Urinary bladder (tissue), 4 donors: ENCODE results near the gene APOBEC3G. TPM values are rescaled to one million over a fixed set of nuclear protein-coding genes. Genes with fewer than 3 reads are reported as not detected.

Experiments
- DNase-seq: peaks from one replicate; pipeline ENCODE4 v3.0.0-alpha.2; 2015; ENCODE audit errors: extremely low spot score
- H3K27ac ChIP-seq: one replicate; pipeline ENCODE4 v1.5.1; 2013; ENCODE audit warnings: low read depth, mild to moderate bottlenecking, moderate library complexity
- H3K36me3 ChIP-seq: one replicate; pipeline ENCODE4 v1.6.1; 2013; ENCODE audit warnings: mild to moderate bottlenecking, moderate library complexity; ENCODE audit not compliant: insufficient read depth
- H3K4me1 ChIP-seq: one replicate; pipeline ENCODE4 v1.6.1; 2013; ENCODE audit warnings: mild to moderate bottlenecking, moderate library complexity; ENCODE audit not compliant: insufficient read depth
- H3K4me3 ChIP-seq: one replicate; pipeline ENCODE4 v1.5.1; 2013; ENCODE audit warnings: low read depth, low read length
- WGBS: extraction: QIAGEN DNeasy Blood & Tissue Kit; methylation state at CpG from one replicate; pipeline ENCODE4 v1.1.7; 2013; 5-methylcytosine and 5-hydroxymethylcytosine counted together
- polyA plus RNA-seq: library from polyadenylated mRNA; stranded (reverse); fragments of 200-250 nt; gene quantifications from one replicate; pipeline ENCODE4 v1.2.3, GENCODE V29; 2013
- small RNA-seq: library from RNA; depleted of rRNA; stranded (forward); fragments of <200 nt; gene quantifications from one replicate; pipeline ENCODE3, GENCODE V24; 2014
- total RNA-seq: library from RNA; depleted of rRNA; stranded (reverse); fragments of >200 nt; gene quantifications from one replicate; pipeline ENCODE4 v1.2.3, GENCODE V29; 2014
- donor health status: healthy with polysubstance abuse.
- donor health status: healthy.

The APOBEC3G gene
- total and polyA plus RNA-seq, 2 donors, result 10.1 to 12.7 TPM

DNA sequence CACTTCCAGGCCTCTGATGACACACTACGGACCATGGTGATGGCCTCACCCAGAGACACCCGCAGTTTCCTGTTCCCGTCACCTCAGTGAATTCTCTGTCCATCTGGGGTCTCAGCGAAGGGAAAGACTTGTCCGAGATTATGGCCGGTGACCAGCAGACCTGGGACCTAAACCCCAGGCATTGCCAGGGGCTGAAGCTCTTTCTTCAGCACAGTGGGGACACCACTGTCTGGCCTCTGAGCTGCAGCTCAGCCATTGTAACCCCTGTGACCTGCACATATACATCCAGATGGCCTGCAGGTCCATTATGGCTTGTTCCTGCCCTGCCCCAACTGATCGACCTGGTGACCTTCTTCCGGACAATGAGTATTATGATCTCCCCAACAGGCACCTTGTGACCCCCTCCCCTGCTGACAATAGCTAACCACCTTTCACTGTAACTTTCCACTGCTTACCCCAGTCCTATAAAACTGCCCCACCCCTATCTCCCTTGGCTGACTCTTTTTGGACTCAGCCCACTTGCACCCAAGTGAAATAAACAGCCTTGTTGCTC is 53.2 kb downstream of the APOBEC3G start:
- Histone ChIP-seq H3K4me3 (no peak overlapping the region), H3K27ac (no peak overlapping the region), H3K36me3 (peaks cover 5% of the 10 kb centered on the region), H3K4me1 (no peaks in the 10 kb centered on the region)
- 88% methylated on average over 8 of the region's 8 CpGs for WGBS
- DNase-seq, result no peak

DNA sequence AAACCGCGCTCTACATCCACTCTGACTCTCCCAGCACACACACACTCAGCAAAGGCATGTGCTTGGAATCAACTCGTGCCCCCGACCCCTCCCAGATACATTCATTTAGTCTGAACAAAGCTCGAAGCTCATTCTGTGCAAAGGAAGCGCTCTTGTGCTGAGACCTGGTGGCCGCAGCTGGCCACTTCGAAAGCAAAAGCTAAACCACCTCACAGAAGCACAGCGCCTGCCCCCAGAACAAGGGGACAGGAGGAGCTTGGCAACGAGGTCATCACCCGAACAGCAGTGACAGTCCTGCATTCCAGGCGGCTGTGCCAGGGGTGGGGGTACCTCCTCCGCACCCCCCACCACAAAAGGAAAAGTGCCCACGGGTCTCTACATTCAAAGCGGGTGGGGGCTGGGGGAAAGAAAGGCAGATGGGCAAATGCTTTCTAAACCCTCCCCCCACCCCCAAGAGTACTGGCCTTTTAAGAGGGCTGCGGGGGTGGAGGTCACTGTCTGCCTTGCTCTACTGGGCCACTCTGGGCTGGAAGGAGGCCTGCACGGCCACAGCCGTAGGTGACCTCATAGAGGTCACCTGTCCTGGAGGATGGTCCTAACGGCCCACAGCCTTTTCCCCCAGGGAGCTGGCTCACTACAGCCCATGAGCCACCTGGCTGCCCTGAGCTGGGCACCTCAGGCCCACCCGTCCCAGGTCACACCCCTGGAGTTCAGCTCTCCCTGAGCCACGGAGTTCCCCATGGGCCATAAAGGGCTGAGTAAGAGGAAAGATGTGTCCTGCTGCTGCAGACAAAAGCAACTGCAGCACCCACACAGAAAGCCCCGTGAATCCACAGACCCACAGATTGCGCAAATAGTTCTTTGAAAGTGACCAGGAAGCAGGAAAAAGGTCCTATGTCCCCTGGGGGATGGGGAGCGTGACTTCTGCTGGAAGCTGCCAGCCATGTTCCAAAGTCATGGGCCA is 54.1 kb downstream of the APOBEC3G start:
- 44% methylated on average over 24 of the region's 24 CpGs for WGBS
- no peak for DNase-seq
- Histone ChIP-seq H3K4me1 (no peaks in the 10 kb centered on the region), H3K36me3 (peaks cover 5% of the 10 kb centered on the region), H3K4me3 (no peak overlapping the region), H3K27ac (peak overlapping the region; percentile 26)

DNA sequence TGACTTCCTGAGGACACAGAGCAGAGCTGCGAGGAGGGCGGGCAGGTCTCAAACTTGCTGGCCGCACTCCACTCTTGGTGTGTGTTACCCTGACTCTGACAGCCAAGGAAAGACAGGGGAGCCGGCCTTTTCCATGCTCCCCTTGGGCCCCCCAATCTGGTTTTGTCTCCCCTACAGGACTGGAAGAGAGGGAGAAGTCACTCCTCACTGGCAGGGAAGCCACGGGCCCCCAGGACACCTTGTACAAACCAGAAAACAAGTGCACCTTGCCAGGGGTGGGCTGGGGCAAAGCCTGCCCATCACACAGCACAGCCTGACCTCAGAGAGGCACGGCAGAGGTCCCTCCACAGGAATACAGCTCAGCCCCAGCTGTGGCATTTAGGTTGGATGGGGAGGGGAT is 55.2 kb downstream of the APOBEC3G start:
- Histone ChIP-seq H3K4me3 (no peak overlapping the region), H3K36me3 (peaks cover 5% of the 10 kb centered on the region), H3K4me1 (no peaks in the 10 kb centered on the region), H3K27ac (no peak overlapping the region)
- no peak for DNase-seq
- WGBS, result 84% methylated on average over 6 of the region's 6 CpGs

DNA sequence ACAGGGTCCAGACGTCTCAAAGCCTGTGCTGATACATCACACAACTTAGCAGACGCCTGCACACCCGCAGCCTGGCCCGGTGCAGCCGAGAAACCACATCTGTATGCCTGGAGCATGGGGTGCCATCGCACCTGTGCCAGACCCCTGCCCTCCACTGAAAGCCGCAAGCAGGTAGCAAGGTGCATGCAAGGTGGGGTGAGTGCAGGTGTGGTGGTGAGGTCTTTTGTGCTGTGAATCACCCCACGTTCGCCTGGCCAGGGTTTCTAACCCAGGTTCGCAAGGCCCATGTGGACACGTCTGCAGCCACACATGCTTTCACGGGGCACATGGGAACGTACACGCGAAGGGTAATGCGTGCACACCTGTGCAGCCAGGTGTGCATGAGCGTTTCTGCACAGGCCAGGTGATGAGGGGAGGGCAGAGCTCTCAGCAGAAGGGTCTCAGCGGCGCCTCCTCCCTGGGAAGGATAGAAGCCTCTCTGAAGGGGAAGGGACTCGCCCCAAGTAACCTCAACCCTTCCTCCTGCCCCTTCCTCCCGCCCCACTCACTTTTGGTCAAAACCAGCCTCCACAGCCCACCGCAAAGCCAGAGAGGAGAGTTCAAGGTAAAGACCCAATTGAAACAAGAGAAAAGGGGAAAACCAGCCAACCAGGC is 55.9 kb downstream of the APOBEC3G start:
- DNase-seq, result no peak
- peaks cover 5% of the 10 kb centered on the region for H3K36me3 ChIP-seq
- H3K4me1 ChIP-seq, result no peaks in the 10 kb centered on the region
- no peak overlapping the region for H3K27ac ChIP-seq
- 93% methylated on average over 22 of the region's 22 CpGs for WGBS
- no peak overlapping the region for H3K4me3 ChIP-seq

DNA sequence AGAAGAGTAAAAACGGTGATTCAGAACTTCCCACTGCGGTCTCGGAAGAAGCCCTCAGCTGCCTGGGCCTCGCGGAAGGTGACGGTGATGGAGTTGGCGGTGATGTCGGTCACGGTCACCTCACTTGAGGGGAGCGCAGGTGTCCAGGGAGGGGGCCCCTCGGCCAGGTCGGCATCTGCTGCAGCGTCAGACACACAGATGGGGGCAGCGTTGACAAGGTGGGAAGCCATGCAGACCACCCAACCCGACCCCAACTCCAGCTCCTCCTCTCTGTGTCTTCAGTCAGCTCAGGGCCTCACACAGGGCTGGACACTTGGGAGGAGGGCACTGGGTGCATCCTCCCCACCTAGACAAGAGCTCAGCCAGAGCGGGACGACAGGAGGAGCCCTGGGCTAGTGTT is 56.8 kb downstream of the APOBEC3G start:
- DNase-seq, result no peak
- H3K36me3 ChIP-seq, result peaks cover 5% of the 10 kb centered on the region
- H3K4me3 ChIP-seq, result no peak overlapping the region
- H3K4me1 ChIP-seq, result no peaks in the 10 kb centered on the region
- WGBS, result 89% methylated on average over 17 of the region's 17 CpGs
- no peak overlapping the region for H3K27ac ChIP-seq

DNA sequence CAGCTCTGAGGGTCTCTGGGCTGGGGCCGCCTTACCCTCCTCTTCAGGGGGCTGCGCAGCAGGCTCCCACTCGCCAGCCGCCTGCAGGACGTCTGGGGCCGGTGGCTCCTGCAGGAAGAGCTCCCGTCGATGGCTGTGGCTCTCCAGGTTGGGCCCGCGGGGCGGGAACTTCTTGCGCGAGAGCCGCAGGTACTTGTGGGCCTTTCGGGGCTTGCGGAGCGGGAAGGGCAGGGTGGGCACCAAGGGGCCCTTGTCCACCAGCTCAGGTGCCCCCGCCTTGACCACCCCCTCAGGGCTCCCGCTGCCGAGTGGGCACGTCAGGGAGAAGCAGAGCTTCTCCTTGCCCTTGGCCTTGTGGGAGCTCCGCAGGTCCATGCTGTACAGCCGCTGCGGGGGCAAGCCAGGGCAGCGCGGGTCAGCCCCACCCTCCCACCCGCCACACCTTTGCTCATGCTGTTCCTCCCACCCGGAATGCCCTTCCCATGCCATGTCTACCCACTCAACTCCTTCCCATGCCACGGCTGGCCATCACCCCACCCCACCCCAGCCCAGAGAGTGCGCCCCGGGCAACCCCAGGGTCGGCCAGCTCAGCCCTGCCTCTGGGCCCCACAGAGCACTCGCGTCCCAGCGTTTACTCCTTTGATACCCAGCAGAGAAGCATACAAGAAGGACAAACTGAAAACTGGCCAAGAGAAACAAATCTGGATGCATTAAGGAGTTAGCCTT is 57.5 kb downstream of the APOBEC3G start:
- Histone ChIP-seq H3K4me3 (no peak overlapping the region), H3K36me3 (peaks cover 5% of the 10 kb centered on the region), H3K27ac (no peak overlapping the region), H3K4me1 (no peaks in the 10 kb centered on the region)
- WGBS, result 88% methylated on average over 35 of the region's 35 CpGs
- no peak for DNase-seq

DNA sequence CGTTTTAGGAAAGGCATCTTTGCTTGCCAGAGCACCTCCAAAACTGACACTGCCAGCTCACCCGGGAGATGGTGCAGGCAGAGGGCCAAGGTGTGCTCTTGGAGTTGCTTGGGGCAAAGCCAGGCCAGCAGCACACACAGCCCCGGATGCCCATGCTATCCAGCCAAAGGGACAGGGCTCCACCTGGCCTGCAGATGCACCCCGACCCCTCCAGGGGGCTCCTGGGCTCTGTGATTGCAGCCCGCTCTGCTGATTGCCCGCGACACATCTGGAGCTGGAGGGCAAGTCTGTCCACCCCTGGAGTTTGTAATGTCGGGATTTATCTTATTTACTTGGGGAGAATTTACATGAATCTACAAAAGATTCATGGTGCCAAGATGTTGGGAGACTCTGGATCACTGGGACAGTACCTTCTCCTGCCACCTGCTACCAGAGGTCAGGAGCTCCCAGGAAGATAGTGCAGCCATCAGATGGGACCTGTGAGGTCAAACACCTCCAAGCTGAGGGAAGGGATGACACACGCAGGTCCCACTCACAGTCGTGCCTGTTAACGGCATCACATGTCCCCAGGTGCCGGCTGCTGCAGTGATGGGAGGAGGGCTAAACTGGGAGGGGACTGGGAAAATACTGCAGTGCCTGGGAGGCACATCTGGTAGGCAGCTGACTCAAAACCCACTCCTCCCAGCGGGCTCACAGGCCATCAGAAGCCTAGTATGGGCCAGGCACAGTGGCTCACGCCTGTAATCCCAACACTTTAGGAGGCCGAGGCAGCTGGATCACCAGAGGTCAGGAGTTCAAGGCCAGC is 58.2 kb downstream of the APOBEC3G start:
- no peak for DNase-seq
- Histone ChIP-seq H3K36me3 (peaks cover 5% of the 10 kb centered on the region), H3K4me1 (no peaks in the 10 kb centered on the region), H3K4me3 (no peak overlapping the region), H3K27ac (no peak overlapping the region)
- WGBS, result 51% methylated on average over 15 of the region's 15 CpGs

DNA sequence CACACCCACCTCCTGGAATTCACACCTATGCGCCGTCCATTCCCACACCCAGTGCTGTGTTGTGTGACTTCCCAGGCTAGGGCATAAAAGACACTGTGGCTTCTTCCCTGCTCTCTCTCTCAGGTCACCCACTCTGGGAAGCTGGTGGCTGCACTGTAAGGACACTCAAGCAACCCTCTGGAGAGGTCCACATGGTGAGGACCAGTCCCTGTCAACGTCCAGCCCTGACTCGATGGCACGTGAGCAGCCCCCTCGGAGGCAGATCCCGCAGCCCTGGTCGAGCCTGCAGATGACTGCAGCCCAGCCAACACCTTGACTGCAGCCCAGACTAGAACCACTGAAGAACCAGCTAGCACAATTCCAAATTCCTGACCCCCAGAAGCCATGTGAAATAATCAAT is 59.2 kb downstream of the APOBEC3G start:
- no peak overlapping the region for H3K27ac ChIP-seq
- H3K4me3 ChIP-seq, result no peak overlapping the region
- no peak for DNase-seq
- H3K4me1 ChIP-seq, result no peaks in the 10 kb centered on the region
- 91% methylated on average over 8 of the region's 8 CpGs for WGBS
- peaks cover 5% of the 10 kb centered on the region for H3K36me3 ChIP-seq

Small RNA genes within 50 kb of the gene (small RNA-seq; reads per million reads assigned to genes)
- gene AL022318.2 (not detected), gene COX5BP7 (not detected)

Other genes starting within 250 kb of the APOBEC3G start
- 4.2 TPM for gene NPTXR, start 233.2 kb upstream of the APOBEC3G start, total RNA-seq
- 15.1 TPM for gene NPTXR, start 233.2 kb upstream of the APOBEC3G start, polyA plus RNA-seq
- 43.1 TPM for gene CBX6, start 205.1 kb upstream of the APOBEC3G start, total RNA-seq
- gene CBX6, start 205.1 kb upstream of the APOBEC3G start, polyA plus RNA-seq, result 82.0 TPM
- gene APOBEC3A, start 119.7 kb upstream of the APOBEC3G start, total RNA-seq, result 0.42 TPM
- gene APOBEC3A, start 119.7 kb upstream of the APOBEC3G start, polyA plus RNA-seq, result 0.62 TPM
- 1.8 TPM for gene APOBEC3B, start 94.9 kb upstream of the APOBEC3G start, total RNA-seq
- gene APOBEC3B, start 94.9 kb upstream of the APOBEC3G start, polyA plus RNA-seq, result 1.0 TPM
- gene APOBEC3C, start 63.0 kb upstream of the APOBEC3G start, total RNA-seq, result 8.1 TPM
- gene APOBEC3C, start 63.0 kb upstream of the APOBEC3G start, polyA plus RNA-seq, result 28.9 TPM
- 1.3 TPM for gene APOBEC3D, start 56.1 kb upstream of the APOBEC3G start, total RNA-seq
- 2.7 TPM for gene APOBEC3D, start 56.1 kb upstream of the APOBEC3G start, polyA plus RNA-seq
- gene APOBEC3F, start 36.4 kb upstream of the APOBEC3G start, total RNA-seq, result 4.7 TPM
- gene APOBEC3F, start 36.4 kb upstream of the APOBEC3G start, polyA plus RNA-seq, result 4.4 TPM
- gene APOBEC3H, start 20.0 kb downstream of the APOBEC3G start, total RNA-seq, result not detected
- gene APOBEC3H, start 20.0 kb downstream of the APOBEC3G start, polyA plus RNA-seq, result 0.24 TPM
- 11.6 TPM for gene CBX7, start 75.4 kb downstream of the APOBEC3G start, total RNA-seq
- 154 TPM for gene CBX7, start 75.4 kb downstream of the APOBEC3G start, polyA plus RNA-seq
- gene PDGFB, start 167.7 kb downstream of the APOBEC3G start, total RNA-seq, result 5.8 TPM
- 12.3 TPM for gene PDGFB, start 167.7 kb downstream of the APOBEC3G start, polyA plus RNA-seq
- 1,908 TPM for gene RPL3, start 242.3 kb downstream of the APOBEC3G start, total RNA-seq
- 4,002 TPM for gene RPL3, start 242.3 kb downstream of the APOBEC3G start, polyA plus RNA-seq